ENCODE results near the gene DENND6B. TPM values are rescaled to one million over a fixed set of nuclear protein-coding genes. Genes with fewer than 3 reads are reported as not detected.

The DENND6B gene
- total RNA-seq, 1 experiment from 2014 or later, result 2.5 TPM

GRCh38 chr22:50326956-50327710 is at the start of gene DENND6B (continued):
- no peak for TF ChIP-seq NFYB (CRISPR knock-in tag; conservative IDR thresholded peaks at IDR 0.05; ENCODE audit: low read depth)
- TF ChIP-seq JUN (CRISPR knock-in tag; IDR thresholded peaks at IDR 0.05), result no peak
- TF ChIP-seq ZNF671 (CRISPR knock-in tag; IDR thresholded peaks at IDR 0.05), result no peak
- TF ChIP-seq USF2 (CRISPR knock-in tag; IDR thresholded peaks at IDR 0.05), result peak; percentile 31; the same call in 1 of the 2 replicates
- TF ChIP-seq ZMAT4 (CRISPR knock-in tag; IDR thresholded peaks at IDR 0.05), result no peak
- TF ChIP-seq MAX (CRISPR knock-in tag; IDR thresholded peaks at IDR 0.05), result peak; percentile 69; the same call in 1 of the 2 replicates
- TF ChIP-seq NFE2L1 (CRISPR knock-in tag; IDR thresholded peaks at IDR 0.05), result no peak
- peak; percentile 33; the same call in 1 of the 2 replicates for TF ChIP-seq CTCF (IDR thresholded peaks at IDR 0.05)
- TF ChIP-seq ATF6 (CRISPR knock-in tag; IDR thresholded peaks at IDR 0.05), result no peak
- no peak for TF ChIP-seq CREB1 (CRISPR knock-in tag; IDR thresholded peaks at IDR 0.05)
- TF ChIP-seq ZNF121 (CRISPR knock-in tag; IDR thresholded peaks at IDR 0.05), result no peak
- TF ChIP-seq TP53 (CRISPR knock-in tag; IDR thresholded peaks at IDR 0.05), result no peak
- TF ChIP-seq KAT7 (CRISPR knock-in tag; IDR thresholded peaks at IDR 0.05; ENCODE audit: borderline replicate concordance), result peak; percentile 46; the same call in 1 of the 2 replicates
- TF ChIP-seq FOXP1 (CRISPR knock-in tag; IDR thresholded peaks at IDR 0.05; ENCODE audit: borderline replicate concordance), result 0 out of 2 replicates have a peak, but pooled peaks have one; percentile 8
- no peak for TF ChIP-seq NFATC4 (CRISPR knock-in tag; IDR thresholded peaks at IDR 0.05)
- no peak for TF ChIP-seq SOX15 (CRISPR knock-in tag; IDR thresholded peaks at IDR 0.05)
- no peak for TF ChIP-seq JAZF1 (CRISPR knock-in tag; IDR thresholded peaks at IDR 0.05)
- TF ChIP-seq SP1 (CRISPR knock-in tag; conservative IDR thresholded peaks at IDR 0.05), result peak; percentile 70
- no peak for TF ChIP-seq AR (CRISPR knock-in tag; IDR thresholded peaks at IDR 0.05)
- no peak for TF ChIP-seq ZNF425 (CRISPR knock-in tag; conservative IDR thresholded peaks at IDR 0.05)
- TF ChIP-seq ARID4B (CRISPR knock-in tag; IDR thresholded peaks at IDR 0.05; ENCODE audit: borderline replicate concordance), result peak; percentile 39; the same call in 1 of the 2 replicates
- no peak for TF ChIP-seq GRHL2 (CRISPR knock-in tag; IDR thresholded peaks at IDR 0.05; ENCODE audit: insufficient replicate concordance, severe bottlenecking)
- TF ChIP-seq ZBTB43 (CRISPR knock-in tag; IDR thresholded peaks at IDR 0.05), result no peak

Data from WTC11 (cell line).